Kidney (tissue), 14 donors: ENCODE data around the gene ZNF512B. TPM values are rescaled to one million over a fixed set of nuclear protein-coding genes. Genes with fewer than 3 reads are reported as not detected.
A peak's percentile ranks its signal among the peaks of the same experiment; 100 is the strongest.

Source experiments
- DNase-seq, 5 donors: peaks; one replicate each; pipeline ENCODE4 v3.0.0-alpha.2; 2013 to 2020
- FAIRE-seq: peaks from 2 replicates; lab custom pipeline; 2012; peaks lifted over from hg19 to GRCh38; lab: Jason Lieb, UNC
- H3K27ac ChIP-seq, 2 donors: one replicate each; pipeline ENCODE4 v1.7.0; 2013; ENCODE audit warnings: low read depth in 2 of 2, low read length in 2 of 2, inconsistent platforms in 1 of 2
- H3K27me3 ChIP-seq: one replicate; pipeline ENCODE4 v1.7.1; 2013; ENCODE audit warnings: low read length, inconsistent platforms; ENCODE audit not compliant: control insufficient read depth, insufficient read depth
- H3K36me3 ChIP-seq, 3 donors: one replicate each; pipeline versions ENCODE4 v1.7.0 to v1.7.1; 2013; ENCODE audit warnings: low read length in 3 of 3, control low read depth in 1 of 3, inconsistent platforms in 1 of 3; ENCODE audit not compliant: insufficient read depth in 3 of 3, control insufficient read depth in 2 of 3
- H3K4me1 ChIP-seq, 3 donors: one replicate each; pipeline versions ENCODE4 v1.7.0 to v1.7.1; 2013; ENCODE audit warnings: low read length in 3 of 3, inconsistent platforms in 1 of 3, low read depth in 1 of 3; ENCODE audit not compliant: control insufficient read depth in 2 of 3, insufficient read depth in 2 of 3
- H3K4me3 ChIP-seq, 3 donors: one replicate each; pipeline versions ENCODE4 v1.7.0 to v1.8.1; 2013; ENCODE audit warnings: low read length in 3 of 3, control low read depth in 1 of 3, inconsistent platforms in 1 of 3
- H3K9ac ChIP-seq, 3 donors: one replicate each; pipeline versions ENCODE4 v1.7.0 to v1.7.1; 2013; ENCODE audit warnings: low read length in 3 of 3, control low read depth in 1 of 3, inconsistent platforms in 1 of 3
- H3K9me3 ChIP-seq, 3 donors: one replicate each; pipeline versions ENCODE4 v1.7.0 to v1.7.1; 2013; ENCODE audit warnings: low read length in 3 of 3, control low read depth in 1 of 3, inconsistent platforms in 1 of 3; ENCODE audit not compliant: control insufficient read depth in 2 of 3, insufficient read depth in 1 of 3
- CTCF ChIP-seq: IDR thresholded peaks from 3 replicates; pipeline ENCODE4 v1.5.1; 2012; ENCODE audit warnings: mild to moderate bottlenecking, moderate library complexity, borderline replicate concordance; ENCODE audit not compliant: insufficient read depth; ENCODE audit errors: extremely low read depth
- intact Hi-C: fragments of 100-400 bp; cut with DNase I; formaldehyde crosslinking; loops from one replicate; pipeline ENCODE4 v1.11.1; 2022
- polyA plus RNA-seq: library from polyadenylated mRNA; stranded (reverse); fragments of 350-450 nt; fragmentation: Illumina TruSeq; extraction: RNeasy Lipid Tissue Mini Kit (QIAGEN cat#74804); gene quantifications from one replicate; pipeline ENCODE4 v1.2.3, GENCODE V29; 2014; ENCODE audit warnings: low read depth, low replicate concordance; ENCODE audit not compliant: insufficient read depth
- total RNA-seq: library from RNA; stranded (reverse); fragmentation: NEBNext Ultra II Directional; extraction: Animal tissue kit (Norgen Biotek cat#: 25700); gene quantifications from one replicate; pipeline ENCODE4 v1.2.1, GENCODE V29; 2021
- donor health status: control.
- donor health status: control.
- donor health status: control.
- donor health status: control.
- donor health status: control.
- donor health status: DM: yes; HTN: yes; CAD: no.
- donor health status: Normal renal cell carcinoma (clear cell type).

ZNF512B gene
- total and polyA plus RNA-seq, 2 donors from 2014 or later, result 8.6 to 19.2 TPM

GRCh38 chr20:63979557-63980316 is 10.0 kb upstream of the ZNF512B start, which contains the start of gene SAMD10:
SAMD10 (minus strand) TSS chr20:63979642; CDS start chr20:63979467, 175 bp downstream.
- peak within 1 kb of the TSS in 2 of 3 donors; percentile 13 to 34 for H3K9ac ChIP-seq
- peak within 1 kb of the TSS; percentile 32 to 98 (median 91) for H3K4me3 ChIP-seq
- FAIRE-seq (no peak), DNase-seq (peak; percentile 65 to 88 (median 83))
- peaks cover 3 to 4% (median 4%) of the 10 kb centered on the region in 3 donors for H3K36me3 ChIP-seq
- H3K27ac ChIP-seq, result peak within 1 kb of the TSS; percentile 54 to 74
- H3K4me1 ChIP-seq, result peaks cover 3 to 22% (median 7%) of the 10 kb centered on the region in 3 donors
- intact Hi-C loops, result loop anchor here (5.0 kb wide), 1 partner anchor 442 kb away; the partner anchor contains the start of gene PTK6
- no peaks in the 10 kb centered on the region for H3K9me3 ChIP-seq
- TF ChIP-seq CTCF, result no peak
- H3K27me3 ChIP-seq, result no peaks in the 10 kb centered on the region

- intact Hi-C loops, result loop anchor here (5.0 kb wide), 1 partner anchor 442 kb away; the partner anchor contains the start of gene PTK6
- Histone ChIP-seq H3K36me3 (peaks cover 0 to 3% (median 3%) of the 10 kb centered on the region in 3 donors), H3K27me3 (no peaks in the 10 kb centered on the region), H3K27ac (peak overlapping the region; percentile 43 to 54), H3K9me3 (no peaks in the 10 kb centered on the region), H3K4me1 (peaks cover 3 to 22% (median 7%) of the 10 kb centered on the region in 3 donors), H3K9ac (peak overlapping the region in 1 of 3 donors; percentile 34), H3K4me3 (peak overlapping the region in 2 of 3 donors; percentile 40 to 63)
- peak in 1 of 5 donors; percentile 81 for DNase-seq
- no peak for TF ChIP-seq CTCF
- FAIRE-seq, result no peak
Measured at GRCh38 chr20:63979229-63979556, 9.5 kb upstream of the ZNF512B start.

- no peak for FAIRE-seq
- H3K9ac ChIP-seq, result peak overlapping the region in 1 of 3 donors; percentile 34
- intact Hi-C loops, result loop anchor here (5.0 kb wide), 1 partner anchor 441 kb away; the partner anchor contains the start of gene PTK6
Measured at GRCh38 chr20:63978319-63979228, 8.8 kb upstream of the ZNF512B start.

More at GRCh38 chr20:63978319-63979228, 8.8 kb upstream of the ZNF512B start:
- H3K27ac ChIP-seq, result peak overlapping the region; percentile 54 to 74
- H3K9me3 ChIP-seq, result no peaks in the 10 kb centered on the region
- H3K4me3 ChIP-seq, result peak overlapping the region in 2 of 3 donors; percentile 40 to 63
- H3K36me3 ChIP-seq, result peaks cover 0 to 3% (median 3%) of the 10 kb centered on the region in 3 donors
- TF ChIP-seq CTCF, result no peak
- peak; percentile 70 to 95 (median 83) for DNase-seq
- H3K27me3 ChIP-seq, result no peaks in the 10 kb centered on the region
- H3K4me1 ChIP-seq, result peaks cover 3 to 23% (median 7%) of the 10 kb centered on the region in 3 donors
